Measurements from ENCODE around the gene LPP.

DNA sequence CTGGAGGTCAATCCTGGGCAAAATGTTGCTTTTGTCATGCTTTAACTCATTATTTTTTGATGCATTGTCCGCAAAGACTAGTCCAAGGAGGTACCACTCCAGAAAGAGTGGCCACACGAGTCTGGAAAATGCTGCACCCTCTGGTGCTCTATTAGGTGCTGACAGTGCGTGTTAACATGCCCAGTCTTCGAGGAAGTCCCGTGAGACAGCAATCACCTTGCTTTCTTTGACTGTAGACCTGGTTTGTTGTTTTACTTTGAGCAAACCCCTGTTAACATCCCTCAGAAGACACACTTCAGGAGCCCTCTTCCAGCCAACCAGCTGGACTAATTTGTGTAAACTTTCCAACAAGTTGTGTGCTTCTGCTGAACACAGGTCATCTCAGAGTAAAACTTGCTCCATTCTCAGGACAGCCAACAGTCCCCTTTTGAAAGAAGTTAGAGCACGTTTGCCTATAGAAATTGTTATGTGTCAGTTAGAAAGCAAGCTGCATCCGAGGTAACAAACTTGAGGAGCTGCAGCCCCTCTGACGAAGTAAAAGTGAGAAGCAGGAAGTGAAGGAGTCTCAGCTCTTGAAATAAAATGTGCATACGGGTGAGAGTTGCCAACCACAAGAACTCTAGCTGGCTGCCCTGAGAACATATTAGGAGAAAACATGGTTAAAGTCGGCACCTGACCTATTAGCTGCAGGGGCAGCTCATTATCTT is 205.0 kb downstream of the LPP start:
- TF ChIP-seq TCF3 (IDR thresholded peaks at IDR 0.05; ENCODE audit: borderline replicate concordance, insufficient read depth, low read depth, low read length) = no peak
- no peak for TF ChIP-seq SMC3 (IDR thresholded peaks at IDR 0.05; ENCODE audit: borderline replicate concordance, low read length)
- TF ChIP-seq, protein P1, sequence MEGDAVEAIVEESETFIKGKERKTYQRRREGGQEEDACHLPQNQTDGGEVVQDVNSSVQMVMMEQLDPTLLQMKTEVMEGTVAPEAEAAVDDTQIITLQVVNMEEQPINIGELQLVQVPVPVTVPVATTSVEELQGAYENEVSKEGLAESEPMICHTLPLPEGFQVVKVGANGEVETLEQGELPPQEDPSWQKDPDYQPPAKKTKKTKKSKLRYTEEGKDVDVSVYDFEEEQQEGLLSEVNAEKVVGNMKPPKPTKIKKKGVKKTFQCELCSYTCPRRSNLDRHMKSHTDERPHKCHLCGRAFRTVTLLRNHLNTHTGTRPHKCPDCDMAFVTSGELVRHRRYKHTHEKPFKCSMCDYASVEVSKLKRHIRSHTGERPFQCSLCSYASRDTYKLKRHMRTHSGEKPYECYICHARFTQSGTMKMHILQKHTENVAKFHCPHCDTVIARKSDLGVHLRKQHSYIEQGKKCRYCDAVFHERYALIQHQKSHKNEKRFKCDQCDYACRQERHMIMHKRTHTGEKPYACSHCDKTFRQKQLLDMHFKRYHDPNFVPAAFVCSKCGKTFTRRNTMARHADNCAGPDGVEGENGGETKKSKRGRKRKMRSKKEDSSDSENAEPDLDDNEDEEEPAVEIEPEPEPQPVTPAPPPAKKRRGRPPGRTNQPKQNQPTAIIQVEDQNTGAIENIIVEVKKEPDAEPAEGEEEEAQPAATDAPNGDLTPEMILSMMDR (IDR thresholded peaks at IDR 0.05 in 2 of 3, conservative IDR thresholded peaks at IDR 0.05 in 1 of 3; ENCODE audit: control insufficient read depth in 2 of 3, extremely low read depth in 1 of 3, insufficient read depth in 1 of 3, low read depth in 3 of 3, low read length in 3 of 3) = no peak
- no peak for TF ChIP-seq POLR2A (IDR thresholded peaks at IDR 0.05; ENCODE audit: low read depth, low read length)
- no peak for TF ChIP-seq TAF1 (IDR thresholded peaks at IDR 0.05; ENCODE audit: borderline replicate concordance, low read depth, low read length)
- no peak for TF ChIP-seq ZNF384 (IDR thresholded peaks at IDR 0.05; ENCODE audit: borderline replicate concordance, low read depth, low read length)
- TF ChIP-seq JUNB (IDR thresholded peaks at IDR 0.05) = no peak
- TF ChIP-seq POLR2AphosphoS5 (IDR thresholded peaks at IDR 0.05; ENCODE audit: low read length) = no peak
- no peak for TF ChIP-seq FOS (IDR thresholded peaks at IDR 0.05; ENCODE audit: borderline replicate concordance, extremely low read depth, insufficient read length)
- no peak for TF ChIP-seq TBL1XR1 (IDR thresholded peaks at IDR 0.05; ENCODE audit: low read depth, low read length)
- TF ChIP-seq RB1 (IDR thresholded peaks at IDR 0.05; ENCODE audit: borderline replicate concordance) = no peak
- no peak for TF ChIP-seq BHLHE40 (IDR thresholded peaks at IDR 0.05; ENCODE audit: borderline replicate concordance in 1 of 2, low read depth in 2 of 2, low read length in 1 of 2)
- no peak for TF ChIP-seq TARDBP (IDR thresholded peaks at IDR 0.05; ENCODE audit: borderline replicate concordance)
- no peak for TF ChIP-seq ZBED1 (IDR thresholded peaks at IDR 0.05; ENCODE audit: borderline replicate concordance)

Measured in GM12878 (cell line).